GM13976 (cell line): ENCODE results near the gene FOXO3.
A peak's percentile ranks its signal among the peaks of the same experiment; 100 is the strongest.

Experiments
- DNase-seq: peaks from one replicate; pipeline ENCODE4 v3.0.0; 2012; ENCODE audit warnings: low spot score
- CTCF ChIP-seq: IDR thresholded peaks from 2 replicates; pipeline ENCODE4 v1.5.1; 2012; ENCODE audit warnings: borderline replicate concordance, mild to moderate bottlenecking; ENCODE audit not compliant: insufficient read depth; ENCODE audit errors: extremely low read depth, missing control alignments, control extremely low read depth
- in situ Hi-C: fragments of 300-500 bp; cut with MboI; formaldehyde crosslinking; loops from one replicate; pipeline ENCODE4 v1.12.0; 2022; ENCODE audit warnings: low sequenced_read_pairs, mixed read lengths, inconsistent platforms; ENCODE audit not compliant: unreplicated experiment

FOXO3 gene

GRCh38 chr6:108560463-108561308 is at the start of gene FOXO3:
FOXO3 (plus strand) TSS chr6:108560917; CDS start chr6:108561209, 292 bp downstream.
- DNase-seq = peak; percentile 66
- no peak for TF ChIP-seq CTCF
- in situ Hi-C loops = no loop called here

- no peak for DNase-seq
- no peak for TF ChIP-seq CTCF
- in situ Hi-C loops = loop anchor here (25.0 kb wide), 1 partner anchor 532 kb away; no protein-coding TSS in a partner anchor
Observed at GRCh38 chr6:108518714-108519576, 41.8 kb upstream of the FOXO3 start.

GRCh38 chr6:108521616-108522107 is 39.1 kb upstream of the FOXO3 start:
- DNase-seq = no peak
- TF ChIP-seq CTCF = no peak
- in situ Hi-C loops = loop anchor here (25.0 kb wide), 1 partner anchor 534 kb away; no protein-coding TSS in a partner anchor

- no peak for TF ChIP-seq CTCF
- in situ Hi-C loops = loop anchor here (25.0 kb wide), 1 partner anchor 536 kb away; no protein-coding TSS in a partner anchor
- no peak for DNase-seq
Observed at GRCh38 chr6:108523697-108524096, 37.0 kb upstream of the FOXO3 start.

GRCh38 chr6:108524528-108525248 is 36.0 kb upstream of the FOXO3 start:
- TF ChIP-seq CTCF = no peak
- no peak for DNase-seq
- in situ Hi-C loops = loop anchor here (25.0 kb wide), 1 partner anchor 537 kb away; no protein-coding TSS in a partner anchor
